ENCODE results near the gene PPP1R9A. TPM values are rescaled to one million over a fixed set of nuclear protein-coding genes. Genes with fewer than 3 reads are reported as not detected.

The PPP1R9A gene
- total RNA-seq, 1 donor from 2014 or later: 19.9 TPM

- no peak overlapping the region for H3K4me3 ChIP-seq (ENCODE audit: low read depth, low read length)
- no peaks in the 10 kb centered on the region for H3K27me3 ChIP-seq (ENCODE audit: control insufficient read depth, insufficient read depth, low read length)
- DNase-seq (ENCODE audit: low read depth): no peak
- TF ChIP-seq CTCF (IDR thresholded peaks at IDR 0.05; ENCODE audit: insufficient read depth, low read length, poor library complexity, severe bottlenecking): no peak
- H3K36me3 ChIP-seq (ENCODE audit: control insufficient read depth, insufficient read depth, low read length): no peaks in the 10 kb centered on the region
Observed at GRCh38 chr7:95157381-95157780, 250.0 kb downstream of the PPP1R9A start.

GRCh38 chr7:95169678-95170077 lies 262.3 kb downstream of the PPP1R9A start:
- H3K27me3 ChIP-seq (ENCODE audit: control insufficient read depth, insufficient read depth, low read length): no peaks in the 10 kb centered on the region
- no peak for DNase-seq (ENCODE audit: low read depth)
- no peak for TF ChIP-seq CTCF (IDR thresholded peaks at IDR 0.05; ENCODE audit: insufficient read depth, low read length, poor library complexity, severe bottlenecking)

GRCh38 chr7:95172420-95172819 lies 265.0 kb downstream of the PPP1R9A start:
- no peak for TF ChIP-seq CTCF (IDR thresholded peaks at IDR 0.05; ENCODE audit: insufficient read depth, low read length, poor library complexity, severe bottlenecking)
- DNase-seq (ENCODE audit: low read depth): no peak
- Histone ChIP-seq H3K36me3 (ENCODE audit: control insufficient read depth, insufficient read depth, low read length) (no peaks in the 10 kb centered on the region), H3K27me3 (ENCODE audit: control insufficient read depth, insufficient read depth, low read length) (no peaks in the 10 kb centered on the region), H3K4me3 (ENCODE audit: low read depth, low read length) (no peak overlapping the region)

More at GRCh38 chr7:95169678-95170077, 262.3 kb downstream of the PPP1R9A start:
- Histone ChIP-seq H3K4me3 (ENCODE audit: low read depth, low read length) (no peak overlapping the region), H3K36me3 (ENCODE audit: control insufficient read depth, insufficient read depth, low read length) (no peaks in the 10 kb centered on the region)

GRCh38 chr7:95190515-95190914 lies 283.1 kb downstream of the PPP1R9A start:
- TF ChIP-seq CTCF (IDR thresholded peaks at IDR 0.05; ENCODE audit: insufficient read depth, low read length, poor library complexity, severe bottlenecking): peak; percentile 2
- Histone ChIP-seq H3K36me3 (ENCODE audit: control insufficient read depth, insufficient read depth, low read length) (no peaks in the 10 kb centered on the region), H3K4me3 (ENCODE audit: low read depth, low read length) (no peak overlapping the region), H3K27me3 (ENCODE audit: control insufficient read depth, insufficient read depth, low read length) (no peaks in the 10 kb centered on the region)
- DNase-seq (ENCODE audit: low read depth): no peak

GRCh38 chr7:95191795-95192194 lies 284.4 kb downstream of the PPP1R9A start:
- Histone ChIP-seq H3K27me3 (ENCODE audit: control insufficient read depth, insufficient read depth, low read length) (no peaks in the 10 kb centered on the region), H3K36me3 (ENCODE audit: control insufficient read depth, insufficient read depth, low read length) (no peaks in the 10 kb centered on the region), H3K4me3 (ENCODE audit: low read depth, low read length) (no peak overlapping the region)
- no peak for TF ChIP-seq CTCF (IDR thresholded peaks at IDR 0.05; ENCODE audit: insufficient read depth, low read length, poor library complexity, severe bottlenecking)
- DNase-seq (ENCODE audit: low read depth): no peak

GRCh38 chr7:95198863-95199262 lies 291.5 kb downstream of the PPP1R9A start:
- TF ChIP-seq CTCF (IDR thresholded peaks at IDR 0.05; ENCODE audit: insufficient read depth, low read length, poor library complexity, severe bottlenecking): no peak
- H3K4me3 ChIP-seq (ENCODE audit: low read depth, low read length): no peak overlapping the region
- H3K27me3 ChIP-seq (ENCODE audit: control insufficient read depth, insufficient read depth, low read length): no peaks in the 10 kb centered on the region
- no peaks in the 10 kb centered on the region for H3K36me3 ChIP-seq (ENCODE audit: control insufficient read depth, insufficient read depth, low read length)
- no peak for DNase-seq (ENCODE audit: low read depth)

Data from kidney epithelial cell (primary cell).